ENCODE measurements around the gene PRKAR1B. TPM values are rescaled to one million over a fixed set of nuclear protein-coding genes. Genes with fewer than 3 reads are reported as not detected.

The PRKAR1B gene
- total RNA-seq, 4 donors from 2014 or later: 1.2 to 12.5 (median 3.6) TPM

GRCh38 chr7:556837-557557, 170.1 kb downstream of the PRKAR1B start:
- ATAC-seq (no peak), DNase-seq (no peak)
- in situ Hi-C loops (cut with MboI; ENCODE audit: low sequenced_read_pairs in 4 of 4) (no loop called here), intact Hi-C loops (cut with DNase I; ENCODE audit: low total_unique reads) (no loop called here)
- Histone ChIP-seq H3K4me1 (no peaks in the 10 kb centered on the region), H3K4me3 (no peak overlapping the region), H3K27me3 (no peaks in the 10 kb centered on the region), H3K9me3 (no peaks in the 10 kb centered on the region), H3K27ac (no peak overlapping the region), H3K36me3 (no peaks in the 10 kb centered on the region)
- TF ChIP-seq POLR2A (IDR thresholded peaks at IDR 0.05): no peak
- TF ChIP-seq CTCF (IDR thresholded peaks at IDR 0.05 in 4 of 5, conservative IDR thresholded peaks at IDR 0.05 in 1 of 5): no peak

- TF ChIP-seq CTCF (IDR thresholded peaks at IDR 0.05 in 4 of 5, conservative IDR thresholded peaks at IDR 0.05 in 1 of 5) (no peak), POLR2A (IDR thresholded peaks at IDR 0.05) (no peak)
- H3K36me3 ChIP-seq: no peaks in the 10 kb centered on the region
- no peak overlapping the region for H3K4me3 ChIP-seq
- ATAC-seq: no peak
- H3K4me1 ChIP-seq: no peaks in the 10 kb centered on the region
- H3K27ac ChIP-seq: no peak overlapping the region
- H3K9me3 ChIP-seq: no peaks in the 10 kb centered on the region
- H3K27me3 ChIP-seq: no peaks in the 10 kb centered on the region
- in situ Hi-C loops (cut with MboI; ENCODE audit: low sequenced_read_pairs in 4 of 4): no loop called here
- intact Hi-C loops (cut with DNase I; ENCODE audit: low total_unique reads): no loop called here
- DNase-seq: no peak
Observed at GRCh38 chr7:556291-556826, 170.7 kb downstream of the PRKAR1B start.

- TF ChIP-seq POLR2A (IDR thresholded peaks at IDR 0.05) (no peak), CTCF (IDR thresholded peaks at IDR 0.05 in 4 of 5, conservative IDR thresholded peaks at IDR 0.05 in 1 of 5) (no peak)
- H3K36me3 ChIP-seq: no peaks in the 10 kb centered on the region
- no peak overlapping the region for H3K4me3 ChIP-seq
- no peak overlapping the region for H3K27ac ChIP-seq
- H3K9me3 ChIP-seq: no peaks in the 10 kb centered on the region
- no peaks in the 10 kb centered on the region for H3K27me3 ChIP-seq
- in situ Hi-C loops (cut with MboI; ENCODE audit: low sequenced_read_pairs in 4 of 4): no loop called here
- no peaks in the 10 kb centered on the region for H3K4me1 ChIP-seq
- ATAC-seq (no peak), DNase-seq (no peak)
- intact Hi-C loops (cut with DNase I; ENCODE audit: low total_unique reads): no loop called here
Observed at GRCh38 chr7:555551-556160, 171.4 kb downstream of the PRKAR1B start.

- Histone ChIP-seq H3K4me1 (no peaks in the 10 kb centered on the region), H3K4me3 (no peak overlapping the region), H3K9me3 (no peaks in the 10 kb centered on the region), H3K27me3 (no peaks in the 10 kb centered on the region), H3K27ac (no peak overlapping the region), H3K36me3 (no peaks in the 10 kb centered on the region)
- DNase-seq (no peak), ATAC-seq (no peak)
- TF ChIP-seq POLR2A (IDR thresholded peaks at IDR 0.05) (no peak), CTCF (IDR thresholded peaks at IDR 0.05 in 4 of 5, conservative IDR thresholded peaks at IDR 0.05 in 1 of 5) (no peak)
- intact Hi-C loops (cut with DNase I; ENCODE audit: low total_unique reads) (no loop called here), in situ Hi-C loops (cut with MboI; ENCODE audit: low sequenced_read_pairs in 4 of 4) (no loop called here)
Observed at GRCh38 chr7:553636-554111, 173.4 kb downstream of the PRKAR1B start.

All from gastrocnemius medialis (tissue), 4 donors.